ENCODE measurements around the gene PEPD.

PEPD gene

DNA sequence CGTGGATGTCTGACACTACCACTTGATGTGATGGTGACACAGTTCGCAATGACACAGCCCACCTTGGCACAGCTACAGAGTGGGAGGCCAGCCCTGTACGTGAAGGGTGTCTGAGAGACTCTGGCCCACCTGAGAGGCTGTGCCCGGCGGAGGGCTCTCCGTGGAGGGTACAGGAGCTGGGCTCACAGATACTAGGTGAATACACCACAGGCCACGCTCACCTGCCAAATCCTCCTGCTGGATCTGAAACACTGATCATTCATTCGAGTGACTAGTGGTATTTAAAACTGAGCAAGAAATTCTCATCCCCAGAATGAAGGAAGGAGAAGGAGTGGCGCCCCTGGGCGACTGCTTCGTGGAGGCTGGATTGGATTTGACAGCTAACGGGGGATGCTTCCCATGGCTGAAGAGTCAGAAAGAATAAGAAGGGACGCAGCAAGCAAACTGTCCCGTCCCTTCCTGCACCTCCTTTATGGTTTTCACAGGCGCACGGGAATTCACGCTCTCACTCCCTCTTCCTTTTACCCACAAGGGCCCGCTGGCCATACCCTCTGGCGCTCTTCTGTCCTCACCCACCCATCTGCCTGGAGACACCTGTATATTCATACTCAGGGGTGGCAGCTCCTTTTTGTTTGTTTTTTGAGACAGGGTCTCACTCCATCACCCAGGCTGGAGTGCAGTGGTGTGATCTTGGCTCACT, 123.1 kb downstream of the PEPD start:
- H3K27me3 ChIP-seq (ENCODE audit: insufficient read depth, low read length): no peaks in the 10 kb centered on the region
- H3K79me2 ChIP-seq (ENCODE audit: control insufficient read depth, insufficient read depth, low read length, unreplicated experiment): no peaks in the 10 kb centered on the region
- peaks cover 38% of the 10 kb centered on the region for H3K4me1 ChIP-seq (ENCODE audit: control insufficient read depth, insufficient read depth, low read length, unreplicated experiment)
- H3K27ac ChIP-seq (ENCODE audit: low read depth, low read length): no peak overlapping the region
- no peak overlapping the region for H3K4me3 ChIP-seq (ENCODE audit: low read depth, low read length)
- H2AFZ ChIP-seq (ENCODE audit: low read length, unreplicated experiment): no peak overlapping the region
- no peaks in the 10 kb centered on the region for H3K36me3 ChIP-seq (ENCODE audit: insufficient read depth, low read length)

DNA sequence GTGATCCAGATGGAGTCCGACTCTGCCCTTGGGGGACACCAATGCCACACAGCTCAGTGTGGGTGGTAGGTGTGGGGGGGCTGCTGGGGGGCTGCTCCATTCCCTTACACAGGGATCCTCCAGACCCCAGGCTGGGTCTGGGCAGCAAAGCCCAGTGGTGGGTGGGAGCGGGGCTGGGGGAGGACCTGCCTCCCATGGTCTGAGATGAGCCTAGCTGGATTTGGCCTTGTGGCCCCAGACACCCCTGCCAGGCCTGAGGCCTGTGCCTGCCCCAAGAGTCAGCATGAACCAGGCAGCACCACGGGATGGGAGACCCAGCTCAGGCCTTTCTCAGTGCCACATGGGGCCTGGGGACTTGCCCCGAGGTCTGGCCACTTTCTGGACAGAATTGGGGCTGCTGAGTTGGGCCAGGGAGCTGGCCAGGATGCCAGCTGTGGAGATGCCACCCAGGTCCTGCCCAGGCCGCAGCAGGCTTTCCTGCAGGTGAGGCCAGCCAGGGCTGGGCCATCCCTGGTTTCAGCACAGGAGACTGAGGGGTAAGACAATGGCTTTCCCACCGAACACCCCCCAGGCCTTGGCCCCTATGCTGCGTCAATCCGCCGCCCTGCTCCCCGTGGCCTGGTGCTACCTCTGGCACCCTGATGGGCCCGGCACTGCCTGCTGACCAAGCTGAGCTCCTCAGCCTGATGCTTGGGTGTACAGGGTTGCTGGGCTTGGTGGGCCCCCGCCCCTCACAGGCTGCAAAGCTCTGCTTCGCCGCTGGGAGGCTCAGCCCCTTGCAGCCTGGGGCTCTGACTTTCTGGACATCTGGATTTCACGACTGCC, 123.8 kb downstream of the PEPD start:
- no peaks in the 10 kb centered on the region for H3K27me3 ChIP-seq (ENCODE audit: insufficient read depth, low read length)
- H2AFZ ChIP-seq (ENCODE audit: low read length, unreplicated experiment): no peak overlapping the region
- no peak overlapping the region for H3K27ac ChIP-seq (ENCODE audit: low read depth, low read length)
- H3K4me1 ChIP-seq (ENCODE audit: control insufficient read depth, insufficient read depth, low read length, unreplicated experiment): peaks cover 40% of the 10 kb centered on the region
- no peak overlapping the region for H3K4me3 ChIP-seq (ENCODE audit: low read depth, low read length)
- H3K79me2 ChIP-seq (ENCODE audit: control insufficient read depth, insufficient read depth, low read length, unreplicated experiment): no peaks in the 10 kb centered on the region
- no peaks in the 10 kb centered on the region for H3K36me3 ChIP-seq (ENCODE audit: insufficient read depth, low read length)

- H2AFZ ChIP-seq (ENCODE audit: low read length, unreplicated experiment): no peak overlapping the region
- no peaks in the 10 kb centered on the region for H3K36me3 ChIP-seq (ENCODE audit: insufficient read depth, low read length)
- peaks cover 44% of the 10 kb centered on the region for H3K4me1 ChIP-seq (ENCODE audit: control insufficient read depth, insufficient read depth, low read length, unreplicated experiment)
- no peaks in the 10 kb centered on the region for H3K79me2 ChIP-seq (ENCODE audit: control insufficient read depth, insufficient read depth, low read length, unreplicated experiment)
- H3K27me3 ChIP-seq (ENCODE audit: insufficient read depth, low read length): no peaks in the 10 kb centered on the region
- H3K27ac ChIP-seq (ENCODE audit: low read depth, low read length): no peak overlapping the region
- no peak overlapping the region for H3K4me3 ChIP-seq (ENCODE audit: low read depth, low read length)
These were observed 124.7 kb downstream of the PEPD start for GRCh38 chr19:33396701-33397535.

- peaks cover 44% of the 10 kb centered on the region for H3K4me1 ChIP-seq (ENCODE audit: control insufficient read depth, insufficient read depth, low read length, unreplicated experiment)
- no peak overlapping the region for H3K4me3 ChIP-seq (ENCODE audit: low read depth, low read length)
- H3K36me3 ChIP-seq (ENCODE audit: insufficient read depth, low read length): no peaks in the 10 kb centered on the region
- no peak overlapping the region for H2AFZ ChIP-seq (ENCODE audit: low read length, unreplicated experiment)
- no peak overlapping the region; the same call in 1 of the 2 replicates for H3K27ac ChIP-seq (ENCODE audit: low read depth, low read length)
- no peaks in the 10 kb centered on the region for H3K27me3 ChIP-seq (ENCODE audit: insufficient read depth, low read length)
- no peaks in the 10 kb centered on the region for H3K79me2 ChIP-seq (ENCODE audit: control insufficient read depth, insufficient read depth, low read length, unreplicated experiment)
These were observed 125.7 kb downstream of the PEPD start for GRCh38 chr19:33395561-33396550.

DNA sequence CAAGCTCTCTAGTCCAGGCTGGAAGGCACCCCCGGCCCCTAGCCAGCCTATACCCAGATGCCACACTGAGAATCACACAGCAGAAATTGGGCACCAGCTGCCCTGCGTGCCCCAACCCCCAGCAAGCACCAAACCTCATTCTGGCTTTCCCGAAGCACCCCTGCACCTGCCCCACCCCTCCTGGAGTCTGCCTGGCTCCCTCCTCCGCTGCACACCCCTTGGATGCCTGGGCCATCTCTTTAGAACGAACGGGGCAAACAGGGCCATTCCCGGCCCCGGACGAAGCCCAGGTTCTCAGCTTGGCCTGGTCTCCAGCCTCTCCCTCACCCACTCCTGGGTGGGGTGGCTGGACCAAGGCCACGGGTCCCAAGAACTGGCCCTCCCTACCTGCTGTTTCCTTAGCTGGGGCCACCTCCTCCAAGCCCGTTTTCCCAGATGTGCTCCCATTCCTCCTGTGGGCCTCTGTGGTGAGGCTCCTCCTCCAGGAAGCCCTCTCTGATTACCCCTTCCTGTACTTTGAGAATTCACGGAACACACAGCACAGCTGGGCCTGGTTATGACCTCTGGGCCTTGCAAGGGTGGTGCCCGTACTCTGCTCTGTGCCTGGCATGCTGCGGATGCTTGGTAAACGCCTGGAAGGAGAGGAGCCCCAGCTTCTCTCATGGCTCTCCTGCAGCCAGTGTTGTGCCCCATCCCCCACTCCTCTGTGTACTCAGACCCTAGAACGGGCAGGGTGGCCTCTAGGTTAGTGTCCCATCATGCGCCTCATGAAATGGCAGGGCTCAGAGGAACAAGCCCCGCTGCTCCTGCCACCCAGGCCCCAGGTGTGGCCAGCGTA, 126.6 kb downstream of the PEPD start:
- H3K4me1 ChIP-seq (ENCODE audit: control insufficient read depth, insufficient read depth, low read length, unreplicated experiment): peaks cover 49% of the 10 kb centered on the region
- H3K27me3 ChIP-seq (ENCODE audit: insufficient read depth, low read length): no peaks in the 10 kb centered on the region
- H2AFZ ChIP-seq (ENCODE audit: low read length, unreplicated experiment): no peak overlapping the region
- H3K36me3 ChIP-seq (ENCODE audit: insufficient read depth, low read length): no peaks in the 10 kb centered on the region
- no peak overlapping the region for H3K4me3 ChIP-seq (ENCODE audit: low read depth, low read length)
- no peaks in the 10 kb centered on the region for H3K79me2 ChIP-seq (ENCODE audit: control insufficient read depth, insufficient read depth, low read length, unreplicated experiment)
- peak overlapping the region; percentile 8; the same call in 1 of the 2 replicates for H3K27ac ChIP-seq (ENCODE audit: low read depth, low read length)

DNA sequence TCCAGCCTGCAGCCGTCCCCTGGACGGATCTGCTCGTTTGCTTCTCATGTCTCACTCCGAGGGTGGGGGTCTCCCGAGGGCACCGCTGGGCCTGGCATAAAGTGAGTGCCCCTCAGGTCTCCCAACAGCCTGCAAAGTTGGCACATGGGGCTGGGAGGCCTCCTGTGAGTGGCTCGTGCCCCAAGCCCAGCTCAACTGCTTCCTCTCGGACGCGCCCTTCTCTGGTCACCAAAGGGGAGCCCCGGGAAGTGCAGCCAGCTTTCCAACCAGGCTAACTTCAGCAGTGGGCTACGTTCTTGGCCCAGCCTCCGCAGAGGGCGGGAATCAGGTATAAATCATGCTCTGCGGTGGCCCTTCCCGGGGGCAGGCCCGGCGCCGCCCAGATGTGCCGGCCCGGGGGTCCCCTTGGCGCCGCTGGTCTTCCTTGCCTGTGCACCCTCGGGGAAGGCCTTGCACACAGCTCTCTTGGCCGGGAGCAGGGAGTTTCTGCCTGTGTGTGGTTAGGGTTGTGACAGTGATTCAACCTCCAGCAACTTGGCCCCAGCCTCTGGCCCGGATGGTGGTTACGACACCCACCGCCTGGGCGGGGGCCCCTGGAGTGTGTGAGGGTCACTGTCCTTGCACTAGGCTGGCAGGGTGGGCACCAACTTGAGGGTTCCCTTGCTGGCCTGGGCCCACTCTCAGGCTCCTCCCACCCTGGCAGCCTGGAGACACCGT, 127.4 kb downstream of the PEPD start:
- no peak overlapping the region for H3K4me3 ChIP-seq (ENCODE audit: low read depth, low read length)
- no peaks in the 10 kb centered on the region for H3K36me3 ChIP-seq (ENCODE audit: insufficient read depth, low read length)
- no peaks in the 10 kb centered on the region for H3K27me3 ChIP-seq (ENCODE audit: insufficient read depth, low read length)
- no peak overlapping the region for H2AFZ ChIP-seq (ENCODE audit: low read length, unreplicated experiment)
- H3K4me1 ChIP-seq (ENCODE audit: control insufficient read depth, insufficient read depth, low read length, unreplicated experiment): peaks cover 49% of the 10 kb centered on the region
- peak overlapping the region; percentile 25 for H3K27ac ChIP-seq (ENCODE audit: low read depth, low read length)
- H3K79me2 ChIP-seq (ENCODE audit: control insufficient read depth, insufficient read depth, low read length, unreplicated experiment): no peaks in the 10 kb centered on the region

DNA sequence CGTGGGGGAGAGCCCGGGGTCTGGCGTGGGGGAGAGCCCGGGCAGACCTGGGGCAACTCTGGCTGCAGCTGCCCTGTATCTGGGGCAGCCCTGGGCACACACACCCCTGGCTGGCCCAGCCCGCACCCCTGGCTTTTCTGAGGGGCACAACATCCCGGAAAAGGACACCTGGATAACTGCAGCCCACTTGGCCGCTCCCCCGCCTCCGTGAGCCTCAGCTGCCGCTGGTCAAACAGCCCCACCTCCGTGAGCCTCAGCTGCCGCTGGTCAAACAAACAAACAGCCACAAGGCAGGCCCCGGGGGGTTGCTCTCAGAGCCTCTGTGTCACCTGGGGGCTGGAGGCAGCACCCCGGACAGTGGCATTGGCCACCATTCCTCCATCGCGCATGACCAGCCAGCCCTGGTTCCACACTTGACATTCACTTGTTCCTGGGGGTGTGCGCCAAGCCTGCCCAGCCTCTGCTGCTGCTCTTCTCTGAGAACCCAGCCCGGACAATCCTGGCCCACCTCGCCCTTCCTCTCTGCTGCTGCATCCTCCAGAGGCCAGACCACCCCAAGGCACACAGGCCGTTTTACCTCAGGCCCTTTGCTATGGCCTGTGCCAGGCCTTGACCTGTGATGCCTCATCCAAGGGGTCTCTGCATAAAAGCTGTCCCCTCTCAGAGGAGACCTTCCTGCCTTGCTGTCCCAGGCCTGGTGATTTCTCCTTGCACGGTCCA, 128.1 kb downstream of the PEPD start:
- no peaks in the 10 kb centered on the region for H3K79me2 ChIP-seq (ENCODE audit: control insufficient read depth, insufficient read depth, low read length, unreplicated experiment)
- no peaks in the 10 kb centered on the region for H3K27me3 ChIP-seq (ENCODE audit: insufficient read depth, low read length)
- H3K36me3 ChIP-seq (ENCODE audit: insufficient read depth, low read length): no peaks in the 10 kb centered on the region
- peak overlapping the region; percentile 25; the same call in 1 of the 2 replicates for H3K27ac ChIP-seq (ENCODE audit: low read depth, low read length)
- H3K4me3 ChIP-seq (ENCODE audit: low read depth, low read length): no peak overlapping the region
- H3K4me1 ChIP-seq (ENCODE audit: control insufficient read depth, insufficient read depth, low read length, unreplicated experiment): peaks cover 49% of the 10 kb centered on the region
- H2AFZ ChIP-seq (ENCODE audit: low read length, unreplicated experiment): no peak overlapping the region

- Histone ChIP-seq H2AFZ (ENCODE audit: low read length, unreplicated experiment) (no peak overlapping the region), H3K4me3 (ENCODE audit: low read depth, low read length) (no peak overlapping the region), H3K4me1 (ENCODE audit: control insufficient read depth, insufficient read depth, low read length, unreplicated experiment) (peaks cover 48% of the 10 kb centered on the region), H3K27me3 (ENCODE audit: insufficient read depth, low read length) (no peaks in the 10 kb centered on the region), H3K36me3 (ENCODE audit: insufficient read depth, low read length) (no peaks in the 10 kb centered on the region), H3K79me2 (ENCODE audit: control insufficient read depth, insufficient read depth, low read length, unreplicated experiment) (no peaks in the 10 kb centered on the region), H3K27ac (ENCODE audit: low read depth, low read length) (no peak overlapping the region)
These were observed 129.0 kb downstream of the PEPD start for GRCh38 chr19:33392341-33393285.
